HG02759 (cell line): ENCODE measurements around the gene NCEH1.
"Not testable (repeated sequence)": the region's sequence is repeated elsewhere in the genome, so short reads cannot be mapped to it uniquely, and the experiment has no call there.

Source experiments
- ATAC-seq: cut with Tn5 transposase; IDR thresholded peaks from one replicate; pipeline ENCODE4 v1.9.1; 2021; ENCODE audit warnings: mild to moderate bottlenecking, moderate library complexity; ENCODE audit not compliant: unreplicated experiment

The NCEH1 gene

GRCh38 chr3:172614340-172615274, 96.3 kb downstream of the NCEH1 start:
- no peak for ATAC-seq

DNA sequence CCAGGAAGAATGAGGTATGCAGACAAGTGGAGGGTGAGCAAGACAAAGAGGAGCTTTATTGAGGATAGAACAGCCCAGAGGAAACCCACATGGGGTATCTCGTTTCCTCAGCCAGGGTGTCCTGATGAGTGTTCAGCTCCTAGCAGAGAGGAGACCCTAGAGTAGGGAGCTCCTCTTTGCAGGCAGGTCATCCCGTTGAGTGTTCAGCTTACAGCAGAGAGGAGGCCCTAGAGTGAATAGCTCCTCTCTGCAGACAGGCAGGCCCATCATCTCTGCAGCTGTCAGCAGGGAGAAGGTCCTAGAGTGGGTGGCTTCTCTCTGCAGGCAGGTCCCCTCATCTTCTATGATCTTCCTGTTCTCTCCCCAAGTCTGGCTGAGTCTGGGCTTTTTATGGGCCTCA, 97.0 kb downstream of the NCEH1 start:
- no peak for ATAC-seq

DNA sequence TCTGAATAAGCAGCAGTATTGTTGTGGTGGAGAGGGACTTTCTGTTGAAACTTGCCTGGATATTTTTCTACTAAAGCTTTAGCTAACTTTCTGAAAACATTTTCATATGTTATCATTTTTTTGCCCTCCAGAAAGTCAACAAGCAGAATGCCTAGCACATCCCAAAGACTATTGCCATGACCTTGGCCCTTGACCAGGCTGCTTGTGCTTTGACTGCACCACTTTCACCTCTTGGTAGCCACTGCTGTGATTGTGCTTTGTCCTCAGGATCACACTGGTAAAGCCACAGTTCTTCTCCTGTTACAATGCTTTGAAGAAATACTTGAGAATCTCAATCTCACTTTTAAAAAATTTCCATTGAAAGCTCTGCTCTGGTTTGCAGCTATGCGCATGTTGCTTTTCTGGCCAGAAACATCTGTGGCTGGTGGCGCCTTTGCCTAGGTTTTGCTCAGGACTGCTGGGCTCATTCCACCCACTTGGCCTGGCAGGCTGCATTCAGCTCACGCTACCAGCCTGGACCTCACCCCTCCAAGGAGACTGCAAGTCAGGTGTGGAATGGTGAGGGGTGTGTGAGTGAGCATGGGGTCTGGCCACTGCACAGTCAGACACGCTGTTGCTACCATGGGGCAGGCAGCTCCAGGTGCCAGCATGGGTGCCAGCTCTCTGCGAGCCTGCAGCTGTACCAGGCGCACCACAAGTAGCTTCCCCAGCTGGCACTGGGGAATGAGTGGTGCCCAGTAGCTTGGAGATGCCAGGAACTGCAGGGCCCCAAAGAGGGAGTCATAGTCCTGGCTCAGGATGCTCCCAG, 97.8 kb downstream of the NCEH1 start:
- ATAC-seq: no peak

- no peak for ATAC-seq
These were observed 101.1 kb downstream of the NCEH1 start for GRCh38 chr3:172609750-172610149.

DNA sequence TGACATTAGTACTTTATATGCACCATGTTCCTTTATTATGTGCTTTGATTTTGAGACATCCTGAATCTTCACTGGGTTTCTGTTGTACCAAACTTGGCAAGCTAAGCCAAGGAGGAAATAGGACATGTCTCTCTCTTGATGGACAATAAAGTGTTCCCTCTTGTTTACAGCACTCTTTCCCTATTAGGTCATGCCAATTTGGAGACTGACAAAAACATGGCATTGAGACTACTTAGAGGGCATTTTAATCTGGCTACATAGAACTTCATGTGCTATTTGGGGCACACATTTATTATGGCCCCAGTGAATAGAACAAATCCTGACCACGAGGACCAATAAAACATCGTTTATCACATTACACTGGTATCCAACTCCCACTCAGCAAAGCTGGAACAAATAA, 102.3 kb downstream of the NCEH1 start:
- ATAC-seq: no peak

- no peak for ATAC-seq
These were observed 103.4 kb downstream of the NCEH1 start for GRCh38 chr3:172607305-172608121.

DNA sequence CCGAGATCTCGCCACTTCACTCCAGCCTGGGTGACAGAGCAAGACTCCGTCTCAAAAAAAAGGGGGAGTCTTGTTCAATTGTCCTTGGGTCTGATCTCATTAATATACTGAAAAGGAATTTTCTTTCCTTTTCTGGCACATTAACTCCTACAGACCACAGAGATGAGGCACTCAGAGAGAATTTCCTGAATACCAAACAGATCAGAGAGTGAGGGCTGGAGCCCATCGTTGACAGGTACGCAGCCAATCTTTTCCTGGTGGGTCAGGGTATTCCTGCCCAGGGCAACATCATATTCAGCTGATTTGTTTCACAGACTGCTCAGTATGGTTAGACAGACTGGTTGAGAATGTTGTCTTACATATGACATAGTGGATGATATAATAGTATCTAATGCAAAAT, 104.8 kb downstream of the NCEH1 start:
- ATAC-seq: no peak

- no peak for ATAC-seq
These were observed 105.8 kb downstream of the NCEH1 start for GRCh38 chr3:172604895-172605646.

- ATAC-seq: no peak
These were observed 109.6 kb downstream of the NCEH1 start for GRCh38 chr3:172601066-172601832.

DNA sequence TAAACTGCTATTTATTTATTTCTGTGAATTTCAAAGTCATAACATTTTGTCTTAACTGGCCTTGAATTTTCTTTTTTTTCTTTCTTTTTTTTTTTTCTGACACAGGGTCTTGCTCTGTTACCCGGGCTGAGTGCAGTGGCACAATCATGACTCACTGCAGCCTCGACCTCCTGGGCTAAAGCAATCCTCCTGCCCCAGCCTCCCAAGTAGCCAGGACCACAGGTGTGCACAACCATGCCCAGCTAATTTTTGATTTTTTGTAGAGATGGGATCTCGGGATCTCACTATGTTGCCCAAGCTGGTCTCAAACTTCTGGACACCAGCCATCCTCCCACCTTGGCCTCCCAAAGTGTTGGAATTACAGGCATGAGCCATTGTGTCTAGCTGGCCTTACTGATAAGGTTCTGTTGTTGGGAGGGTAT, 110.2 kb downstream of the NCEH1 start:
- no peak for ATAC-seq

- ATAC-seq: no peak
These were observed 112.0 kb downstream of the NCEH1 start for GRCh38 chr3:172598904-172599303.

DNA sequence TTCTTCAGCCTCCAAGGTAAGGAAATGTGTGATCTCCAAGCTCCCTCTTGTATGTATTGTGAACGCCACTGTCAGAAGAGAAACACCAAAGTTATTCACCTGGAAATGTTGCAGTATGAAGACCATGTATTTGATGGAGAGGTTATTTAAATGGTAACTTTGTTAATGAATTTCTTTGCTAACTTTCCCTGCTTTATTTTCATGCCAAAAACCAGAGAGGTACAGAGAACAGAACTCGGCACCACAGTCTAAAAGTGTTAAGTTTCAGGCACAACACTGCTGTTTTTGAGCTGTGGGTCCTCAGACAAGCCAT, 114.5 kb downstream of the NCEH1 start:
- no peak for ATAC-seq

- peak; percentile 28 for ATAC-seq
These were observed 115.0 kb downstream of the NCEH1 start for GRCh38 chr3:172595664-172596393.

DNA sequence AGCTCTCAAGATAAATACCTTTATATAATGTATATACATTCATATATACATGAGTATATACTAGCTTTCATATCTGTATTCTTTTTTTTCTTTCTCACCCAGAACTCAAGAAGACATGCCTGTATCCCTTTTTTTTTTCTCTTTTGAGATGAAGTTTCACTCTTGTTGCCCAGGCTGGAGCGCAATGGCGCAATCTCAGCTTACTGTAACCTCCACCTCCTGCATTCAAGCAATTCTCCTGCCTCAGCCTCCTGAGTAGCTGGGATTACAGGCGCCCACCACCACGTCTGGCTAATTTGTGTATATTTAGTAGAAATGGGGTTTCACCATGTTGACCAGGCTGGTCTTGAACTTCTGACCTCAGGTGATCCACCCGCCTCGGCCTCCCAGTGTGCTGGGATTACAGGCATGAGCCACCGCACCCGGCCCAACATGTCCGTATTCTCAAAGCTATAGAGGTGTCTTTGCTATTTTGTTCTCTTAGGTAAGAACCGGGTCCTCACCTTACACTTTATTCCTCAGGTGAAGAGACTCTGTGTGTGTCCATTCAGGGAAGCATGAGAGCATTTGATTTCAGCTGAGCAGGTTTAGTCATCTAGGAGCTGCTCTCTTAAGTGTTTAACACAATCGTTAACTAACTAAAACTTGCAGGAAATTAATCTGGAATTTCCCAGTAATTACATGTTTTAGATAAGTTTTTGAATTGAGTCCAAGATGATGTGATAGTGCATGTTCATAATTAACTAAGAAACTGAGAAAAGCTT, 115.8 kb downstream of the NCEH1 start:
- ATAC-seq: not testable (repeated sequence)

DNA sequence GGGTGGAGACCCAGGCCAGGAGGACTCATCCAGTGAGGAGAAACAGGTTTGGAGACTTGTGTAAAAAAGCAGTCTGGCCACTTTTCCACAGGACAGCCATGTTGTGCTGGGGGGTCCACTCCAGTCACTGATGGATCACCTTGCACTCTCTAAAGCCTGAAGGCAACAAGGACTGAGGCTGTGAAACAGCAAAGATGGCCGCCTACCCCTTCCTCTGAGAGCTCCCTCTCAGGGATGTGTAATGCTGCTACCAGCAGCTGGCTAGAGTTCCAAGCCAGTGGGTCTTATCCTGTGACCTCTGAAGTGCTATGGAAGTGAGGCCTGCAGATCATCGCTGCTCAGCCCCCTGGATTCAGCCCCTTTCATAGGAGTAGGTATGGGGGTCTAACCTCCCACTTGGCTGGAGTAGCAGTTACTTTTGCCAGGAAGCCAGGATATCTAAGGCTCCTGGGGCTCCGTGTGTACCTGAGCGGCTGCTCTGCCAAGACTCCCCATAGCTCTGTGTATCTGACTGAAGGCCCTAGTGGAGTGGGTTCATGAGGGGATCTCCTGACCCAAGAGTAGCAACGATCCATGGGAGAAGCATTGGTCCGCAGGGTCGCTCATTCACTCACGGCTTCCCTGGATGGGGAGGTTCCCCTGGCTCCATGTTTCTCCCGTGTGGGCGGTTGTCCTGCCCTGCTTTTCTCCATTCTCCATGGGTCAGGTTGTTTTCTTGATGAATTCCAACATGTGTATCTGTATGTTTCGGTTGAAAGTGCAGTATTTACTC, 117.8 kb downstream of the NCEH1 start:
- no peak for ATAC-seq

GRCh38 chr3:172591876-172592771, 118.7 kb downstream of the NCEH1 start:
- ATAC-seq: peak; percentile 81
